Muscle layer of colon (tissue), 2 donors: Measurements from ENCODE around the gene KLHL18.
"Not testable (repeated sequence)": the region's sequence is repeated elsewhere in the genome, so short reads cannot be mapped to it uniquely, and the experiment has no call there.

Source experiments
- H3K27ac ChIP-seq: one replicate; pipeline ENCODE4 v1.7.0; 2013; ENCODE audit warnings: low read depth, mild to moderate bottlenecking, low read length, moderate library complexity
- H3K27me3 ChIP-seq, 2 donors: one replicate each; pipeline ENCODE4 v1.7.0; 2013; ENCODE audit warnings: low read length in 2 of 2, mild to moderate bottlenecking in 2 of 2; ENCODE audit not compliant: insufficient read depth in 2 of 2, control insufficient read depth in 1 of 2
- H3K36me3 ChIP-seq: one replicate; pipeline ENCODE4 v1.7.0; 2013; ENCODE audit warnings: mild to moderate bottlenecking, low read length; ENCODE audit not compliant: insufficient read depth
- H3K4me1 ChIP-seq: one replicate; pipeline ENCODE4 v1.7.0; 2013; ENCODE audit warnings: mild to moderate bottlenecking, low read length; ENCODE audit not compliant: insufficient read depth
- H3K4me3 ChIP-seq, 2 donors: one replicate each; pipeline ENCODE4 v1.7.0; 2013; ENCODE audit warnings: low read length in 2 of 2, low read depth in 1 of 2, mild to moderate bottlenecking in 1 of 2, moderate library complexity in 1 of 2
- H3K9ac ChIP-seq: one replicate; pipeline ENCODE4 v1.7.0; 2013; ENCODE audit warnings: low read length
- H3K9me3 ChIP-seq: one replicate; pipeline ENCODE4 v1.7.0; 2013; ENCODE audit warnings: mild to moderate bottlenecking, low read length
- donor health status: abdominal sarcoma.
- donor health status: Adenocarcinoma of cecum.

The KLHL18 gene

DNA sequence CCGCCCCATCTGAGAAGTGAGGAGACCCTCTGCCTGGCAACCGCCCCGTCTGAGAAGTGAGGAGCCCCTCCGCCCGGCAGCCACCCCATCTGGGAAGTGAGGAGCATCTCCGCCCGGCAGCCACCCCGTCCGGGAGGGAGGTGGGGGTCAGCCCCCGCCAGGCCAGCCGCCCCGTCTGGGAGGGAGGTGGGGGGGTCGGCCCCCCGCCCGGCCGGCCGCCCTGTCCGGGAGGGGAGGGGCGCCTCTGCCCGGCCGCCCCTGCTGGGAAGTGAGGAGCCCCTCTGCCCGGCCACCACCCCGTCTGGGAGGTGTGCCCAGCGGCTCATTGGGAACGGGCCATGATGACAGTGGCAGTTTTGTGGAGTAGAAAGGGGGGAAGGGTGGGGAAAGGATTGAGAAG, 26.4 kb upstream of the KLHL18 start:
- H3K27ac ChIP-seq, H3K9ac ChIP-seq, H3K9me3 ChIP-seq, H3K4me1 ChIP-seq, H3K4me3 ChIP-seq, H3K36me3 ChIP-seq, H3K27me3 ChIP-seq: not testable (repeated sequence)

DNA sequence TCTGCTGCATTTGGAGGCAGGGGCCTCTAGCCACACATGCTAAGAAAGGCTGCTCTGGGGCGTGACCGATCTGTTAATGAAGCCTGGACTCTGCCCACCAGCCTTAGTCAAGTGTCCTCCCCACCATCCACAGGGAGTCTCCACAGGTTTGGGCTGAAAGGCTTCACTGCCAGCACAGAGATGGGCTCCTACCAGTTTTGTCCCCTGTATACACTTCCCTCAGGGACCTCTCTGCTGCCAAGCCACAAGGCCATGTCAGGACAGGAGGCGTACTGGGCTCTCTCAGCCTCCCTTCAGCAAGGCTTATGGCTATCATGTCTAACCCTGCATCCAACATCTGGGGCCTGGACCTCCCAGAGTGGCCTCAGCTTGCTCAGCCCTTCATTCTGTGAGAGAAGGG, 23.6 kb upstream of the KLHL18 start:
- no peaks in the 10 kb centered on the region for H3K9me3 ChIP-seq
- H3K36me3 ChIP-seq = no peaks in the 10 kb centered on the region
- no peak overlapping the region for H3K9ac ChIP-seq
- H3K4me1 ChIP-seq = no peaks in the 10 kb centered on the region
- no peaks in the 10 kb centered on the region for H3K27me3 ChIP-seq
- H3K27ac ChIP-seq = no peak overlapping the region
- H3K4me3 ChIP-seq = no peak overlapping the region

DNA sequence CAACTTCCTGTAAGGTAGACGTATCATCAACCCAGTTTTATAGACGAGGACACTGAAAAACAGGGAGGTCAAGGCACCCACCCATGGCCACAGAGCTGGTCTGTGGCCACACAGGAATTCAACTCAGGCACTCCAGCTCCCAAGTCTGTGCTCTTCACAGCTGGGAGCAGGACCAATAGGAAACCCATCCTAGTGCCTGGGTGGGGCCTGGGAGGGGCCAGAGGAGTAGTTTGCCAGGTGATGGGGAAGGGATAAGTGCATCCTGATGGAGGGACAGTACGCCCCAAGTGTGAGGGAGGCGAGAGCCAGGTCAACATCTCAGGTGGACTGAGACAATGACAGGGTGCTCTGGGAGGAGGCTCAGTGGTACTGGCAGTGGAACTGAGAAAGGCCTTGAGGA, 22.1 kb upstream of the KLHL18 start:
- no peaks in the 10 kb centered on the region for H3K9me3 ChIP-seq
- no peak overlapping the region for H3K9ac ChIP-seq
- no peaks in the 10 kb centered on the region for H3K4me1 ChIP-seq
- H3K4me3 ChIP-seq = no peak overlapping the region
- no peak overlapping the region for H3K27ac ChIP-seq
- H3K36me3 ChIP-seq = no peaks in the 10 kb centered on the region
- H3K27me3 ChIP-seq = no peaks in the 10 kb centered on the region

DNA sequence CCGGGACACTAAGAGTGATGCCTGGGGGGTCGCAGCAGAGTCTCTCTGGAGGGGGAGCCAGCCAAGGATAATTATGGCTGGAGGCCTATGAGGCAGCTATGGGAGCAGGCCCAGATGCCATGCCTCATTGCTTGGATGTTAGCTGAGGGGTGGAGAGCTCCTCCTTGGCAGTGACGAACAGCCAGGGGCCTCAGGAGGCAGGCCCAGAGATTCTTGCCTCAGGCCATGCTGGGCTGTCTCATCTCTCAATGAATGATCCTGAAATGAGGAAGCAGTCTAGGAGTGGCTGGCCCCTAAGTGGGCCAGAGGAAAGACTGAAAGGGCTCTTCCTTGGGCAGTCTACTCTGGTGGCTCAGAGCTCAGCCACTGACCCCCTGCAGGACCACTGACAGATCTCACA, 21.4 kb upstream of the KLHL18 start:
- no peak overlapping the region for H3K4me3 ChIP-seq
- no peak overlapping the region for H3K9ac ChIP-seq
- H3K36me3 ChIP-seq = no peaks in the 10 kb centered on the region
- no peaks in the 10 kb centered on the region for H3K4me1 ChIP-seq
- H3K9me3 ChIP-seq = no peaks in the 10 kb centered on the region
- H3K27me3 ChIP-seq = no peaks in the 10 kb centered on the region
- H3K27ac ChIP-seq = no peak overlapping the region

DNA sequence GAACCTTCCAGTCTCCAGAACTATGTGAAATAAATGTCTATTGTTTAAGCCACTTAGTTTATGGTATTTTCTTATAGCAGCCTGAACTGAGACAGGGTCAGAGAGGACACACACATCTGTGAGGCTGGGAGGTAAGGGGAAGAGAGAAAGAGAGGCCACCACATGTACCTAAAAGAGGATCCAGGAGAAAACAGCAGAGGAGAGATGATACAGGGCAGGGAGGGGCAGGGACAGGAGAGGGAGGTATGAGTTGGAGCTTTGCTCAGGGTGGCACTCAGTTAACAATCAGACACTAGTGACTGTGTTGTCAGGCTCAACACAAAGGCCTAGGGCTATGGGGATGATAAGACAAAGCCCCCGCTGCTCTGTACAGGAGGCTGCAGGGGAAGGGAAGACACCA, 17.7 kb upstream of the KLHL18 start:
- Histone ChIP-seq H3K4me3 (no peak overlapping the region), H3K9me3 (no peaks in the 10 kb centered on the region), H3K9ac (no peak overlapping the region), H3K27me3 (no peaks in the 10 kb centered on the region), H3K36me3 (no peaks in the 10 kb centered on the region), H3K27ac (no peak overlapping the region), H3K4me1 (peaks cover 7% of the 10 kb centered on the region)

DNA sequence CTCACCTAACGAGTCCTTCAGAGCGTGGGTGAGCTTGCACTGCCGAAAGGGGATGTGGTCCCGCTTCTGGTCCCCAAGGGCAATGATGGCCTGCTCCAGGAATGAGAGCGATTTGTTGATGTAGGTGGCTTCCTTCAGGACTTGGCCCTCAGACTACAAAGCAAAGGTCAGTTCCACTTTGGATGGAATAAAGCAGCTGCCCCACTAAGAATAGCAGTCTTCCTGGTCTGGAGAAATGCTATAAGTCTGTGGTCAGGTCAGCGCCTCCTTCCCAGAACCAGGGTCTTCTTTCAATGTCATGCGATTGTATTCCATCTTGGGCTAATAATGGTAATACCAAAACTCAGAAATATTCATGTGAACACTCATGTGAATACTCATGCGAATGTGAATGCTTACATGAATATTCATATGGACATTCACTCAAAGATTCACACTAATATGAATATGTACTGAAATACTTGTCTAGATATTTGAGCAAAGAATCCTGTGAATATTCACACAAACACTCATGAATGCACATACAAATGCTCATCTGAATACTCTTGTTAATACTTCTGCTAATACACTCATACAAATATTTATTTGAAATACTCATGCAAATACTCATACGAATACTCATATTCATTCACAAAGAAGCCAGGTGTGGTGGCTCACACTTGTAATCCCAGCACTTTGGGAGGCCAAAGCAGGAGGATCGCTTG, 16.9 kb upstream of the KLHL18 start:
- no peak overlapping the region for H3K27ac ChIP-seq
- H3K27me3 ChIP-seq = no peaks in the 10 kb centered on the region
- no peaks in the 10 kb centered on the region for H3K9me3 ChIP-seq
- H3K9ac ChIP-seq = no peak overlapping the region
- H3K4me3 ChIP-seq = no peak overlapping the region
- no peaks in the 10 kb centered on the region for H3K36me3 ChIP-seq
- H3K4me1 ChIP-seq = peaks cover 7% of the 10 kb centered on the region

DNA sequence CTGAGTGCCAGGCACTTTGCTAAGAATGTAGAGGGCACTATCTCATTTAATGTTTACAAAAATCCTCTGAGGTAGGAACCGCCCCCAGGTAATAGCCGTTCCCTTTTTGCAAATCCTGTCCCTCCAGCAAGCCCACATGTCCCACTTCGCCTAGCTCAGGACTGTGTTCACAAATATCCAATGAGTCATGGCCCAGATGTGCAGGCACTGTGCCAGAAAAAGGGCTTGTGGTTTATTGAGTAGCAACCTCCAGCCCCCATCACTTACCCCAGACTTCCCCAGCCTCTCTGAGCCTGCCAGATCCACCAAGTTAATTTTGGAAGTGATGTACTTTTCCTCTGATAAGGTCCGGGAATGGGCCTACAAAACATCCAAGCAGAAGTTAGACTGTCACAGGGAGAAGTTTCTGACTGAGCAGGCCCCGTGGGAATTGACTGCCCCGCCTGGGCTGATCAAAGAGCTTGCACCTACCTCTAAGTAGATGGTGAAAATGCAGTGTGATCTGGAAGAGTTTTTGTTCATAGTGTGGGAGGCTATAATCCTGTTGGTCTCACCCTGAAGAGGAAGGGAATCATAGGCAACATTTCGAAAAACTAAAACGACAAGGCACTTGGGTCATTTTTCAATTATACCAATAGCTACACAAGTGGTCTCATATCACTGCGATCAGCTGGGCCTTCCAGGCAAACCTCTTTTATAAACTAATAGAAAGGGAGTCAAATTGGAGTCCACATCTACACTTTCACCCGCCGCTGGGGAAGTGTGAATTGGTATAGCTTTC, 15.8 kb upstream of the KLHL18 start:
- Histone ChIP-seq H3K9ac (no peak overlapping the region), H3K27ac (no peak overlapping the region), H3K36me3 (no peaks in the 10 kb centered on the region), H3K27me3 (no peaks in the 10 kb centered on the region), H3K9me3 (no peaks in the 10 kb centered on the region), H3K4me1 (peaks cover 7% of the 10 kb centered on the region), H3K4me3 (no peak overlapping the region)

DNA sequence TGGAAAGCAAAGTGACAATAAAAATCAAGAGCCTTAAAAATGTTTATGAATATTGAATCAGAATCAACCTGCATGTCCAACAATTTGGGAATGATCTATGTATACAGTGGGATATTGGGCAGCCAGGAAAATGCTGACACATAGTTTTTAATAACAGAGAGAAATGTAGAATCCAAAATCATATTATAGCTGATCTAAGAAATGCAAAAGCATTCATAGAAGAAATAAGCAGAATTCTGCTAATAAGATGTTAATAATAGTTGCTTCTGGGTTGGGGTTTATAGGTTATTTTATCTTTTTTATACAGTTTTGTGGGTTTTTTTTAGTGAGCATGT, 15.3 kb upstream of the KLHL18 start:
- no peak overlapping the region for H3K4me3 ChIP-seq
- H3K27me3 ChIP-seq = no peaks in the 10 kb centered on the region
- no peak overlapping the region for H3K9ac ChIP-seq
- no peaks in the 10 kb centered on the region for H3K36me3 ChIP-seq
- H3K27ac ChIP-seq = no peak overlapping the region
- H3K4me1 ChIP-seq = peaks cover 7% of the 10 kb centered on the region
- no peaks in the 10 kb centered on the region for H3K9me3 ChIP-seq

DNA sequence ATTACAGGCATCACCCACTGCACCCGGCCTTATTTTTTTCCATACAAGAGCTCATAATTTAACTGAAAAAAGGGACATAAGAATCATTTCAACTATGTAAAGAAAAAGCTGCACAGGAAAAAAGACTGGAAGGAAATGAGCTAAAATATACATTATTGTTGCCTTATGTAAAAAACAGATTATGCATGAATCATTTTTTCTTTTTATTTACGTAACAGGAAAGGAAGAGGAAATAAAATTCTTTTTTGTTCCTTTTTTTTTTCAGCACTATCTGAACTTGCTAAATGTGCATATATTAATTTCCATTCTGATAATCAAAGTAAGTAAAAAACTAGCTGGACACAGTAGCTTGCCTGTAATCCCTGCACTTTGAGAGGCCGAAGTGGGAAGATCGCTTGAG, 12.2 kb upstream of the KLHL18 start:
- H3K4me1 ChIP-seq = peaks cover 7% of the 10 kb centered on the region
- H3K36me3 ChIP-seq = peaks cover 4% of the 10 kb centered on the region
- H3K27me3 ChIP-seq = no peaks in the 10 kb centered on the region
- H3K9ac ChIP-seq = no peak overlapping the region
- H3K9me3 ChIP-seq = no peaks in the 10 kb centered on the region
- no peak overlapping the region for H3K4me3 ChIP-seq
- H3K27ac ChIP-seq = no peak overlapping the region

DNA sequence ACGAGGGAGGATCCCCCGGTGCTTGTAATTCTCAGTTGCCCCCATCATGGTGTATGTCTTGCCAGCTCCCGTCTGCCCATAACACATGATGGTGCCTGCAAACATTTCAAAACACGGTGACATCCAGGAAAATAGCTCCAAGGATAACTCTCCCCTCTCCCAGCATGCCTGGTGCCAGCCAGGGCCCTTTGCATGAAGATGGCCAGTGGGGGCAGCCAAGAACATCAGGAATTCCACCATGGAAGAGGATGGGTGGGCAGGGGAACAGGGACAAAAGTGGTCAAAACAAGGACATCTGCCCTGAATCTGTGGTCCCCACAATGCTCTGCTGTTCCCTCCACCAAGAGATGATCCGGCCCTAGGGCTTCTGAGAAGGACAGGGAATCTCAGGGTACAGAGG, 9.2 kb upstream of the KLHL18 start:
- H3K27ac ChIP-seq = no peak overlapping the region
- H3K9me3 ChIP-seq = no peaks in the 10 kb centered on the region
- no peak overlapping the region for H3K9ac ChIP-seq
- no peak overlapping the region for H3K4me3 ChIP-seq
- no peaks in the 10 kb centered on the region for H3K27me3 ChIP-seq
- peaks cover 4% of the 10 kb centered on the region for H3K36me3 ChIP-seq
- no peaks in the 10 kb centered on the region for H3K4me1 ChIP-seq

DNA sequence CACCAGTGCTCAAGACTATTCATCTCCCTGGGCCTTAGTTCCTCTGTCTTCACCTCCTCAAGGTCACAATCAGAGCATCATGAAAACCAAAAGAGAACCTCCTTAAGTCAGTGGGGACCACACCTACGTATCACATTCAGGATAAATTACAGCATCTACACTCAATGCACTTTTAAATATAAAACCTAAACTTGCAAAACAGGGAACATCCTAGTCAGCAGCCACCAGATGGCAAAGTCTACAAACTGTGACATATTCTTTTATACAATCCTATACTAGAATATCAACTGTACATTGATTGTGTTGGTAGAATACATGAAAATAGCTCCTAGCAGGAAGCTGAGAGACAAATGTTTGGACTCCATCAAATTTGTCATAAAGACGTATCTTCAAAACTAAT, 8.1 kb upstream of the KLHL18 start:
- H3K9me3 ChIP-seq = no peaks in the 10 kb centered on the region
- H3K4me1 ChIP-seq = no peaks in the 10 kb centered on the region
- no peak overlapping the region for H3K9ac ChIP-seq
- no peak overlapping the region for H3K27ac ChIP-seq
- peaks cover 4% of the 10 kb centered on the region for H3K36me3 ChIP-seq
- H3K27me3 ChIP-seq = no peaks in the 10 kb centered on the region
- no peak overlapping the region for H3K4me3 ChIP-seq

DNA sequence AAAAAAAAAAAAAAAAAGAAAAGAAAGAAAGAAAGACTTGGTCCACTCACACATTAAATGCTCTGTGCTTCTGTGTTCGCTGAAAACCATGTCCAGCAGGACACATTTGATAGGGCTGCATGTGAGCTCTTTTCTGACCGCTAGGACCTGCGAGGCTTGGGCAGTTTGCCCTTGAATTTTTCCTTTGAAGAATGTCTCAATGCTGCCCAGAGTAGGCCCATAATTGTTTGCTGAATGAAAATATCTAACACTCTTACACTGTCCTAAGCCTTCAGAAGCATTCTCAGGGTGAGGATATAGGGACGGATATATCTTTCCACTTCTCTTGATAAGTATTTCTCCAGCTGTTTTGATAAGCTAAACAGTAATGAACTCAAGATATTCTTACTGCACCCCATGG, 6.2 kb upstream of the KLHL18 start:
- Histone ChIP-seq H3K4me3 (no peak overlapping the region), H3K4me1 (peaks cover 4% of the 10 kb centered on the region), H3K9ac (no peak overlapping the region), H3K9me3 (no peaks in the 10 kb centered on the region), H3K27ac (no peak overlapping the region), H3K27me3 (no peaks in the 10 kb centered on the region), H3K36me3 (peaks cover 4% of the 10 kb centered on the region)
